GM18526 (cell line): ENCODE measurements around the gene ZNF346.
A peak's percentile ranks its signal among the peaks of the same experiment; 100 is the strongest.

ENCODE experiments used
- POLR2A ChIP-seq: IDR thresholded peaks from 3 replicates; pipeline ENCODE4 v1.6.1; 2011; ENCODE audit not compliant: insufficient read length; ENCODE audit errors: extremely low read depth

Gene ZNF346, protein sequence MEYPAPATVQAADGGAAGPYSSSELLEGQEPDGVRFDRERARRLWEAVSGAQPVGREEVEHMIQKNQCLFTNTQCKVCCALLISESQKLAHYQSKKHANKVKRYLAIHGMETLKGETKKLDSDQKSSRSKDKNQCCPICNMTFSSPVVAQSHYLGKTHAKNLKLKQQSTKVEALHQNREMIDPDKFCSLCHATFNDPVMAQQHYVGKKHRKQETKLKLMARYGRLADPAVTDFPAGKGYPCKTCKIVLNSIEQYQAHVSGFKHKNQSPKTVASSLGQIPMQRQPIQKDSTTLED

DNA sequence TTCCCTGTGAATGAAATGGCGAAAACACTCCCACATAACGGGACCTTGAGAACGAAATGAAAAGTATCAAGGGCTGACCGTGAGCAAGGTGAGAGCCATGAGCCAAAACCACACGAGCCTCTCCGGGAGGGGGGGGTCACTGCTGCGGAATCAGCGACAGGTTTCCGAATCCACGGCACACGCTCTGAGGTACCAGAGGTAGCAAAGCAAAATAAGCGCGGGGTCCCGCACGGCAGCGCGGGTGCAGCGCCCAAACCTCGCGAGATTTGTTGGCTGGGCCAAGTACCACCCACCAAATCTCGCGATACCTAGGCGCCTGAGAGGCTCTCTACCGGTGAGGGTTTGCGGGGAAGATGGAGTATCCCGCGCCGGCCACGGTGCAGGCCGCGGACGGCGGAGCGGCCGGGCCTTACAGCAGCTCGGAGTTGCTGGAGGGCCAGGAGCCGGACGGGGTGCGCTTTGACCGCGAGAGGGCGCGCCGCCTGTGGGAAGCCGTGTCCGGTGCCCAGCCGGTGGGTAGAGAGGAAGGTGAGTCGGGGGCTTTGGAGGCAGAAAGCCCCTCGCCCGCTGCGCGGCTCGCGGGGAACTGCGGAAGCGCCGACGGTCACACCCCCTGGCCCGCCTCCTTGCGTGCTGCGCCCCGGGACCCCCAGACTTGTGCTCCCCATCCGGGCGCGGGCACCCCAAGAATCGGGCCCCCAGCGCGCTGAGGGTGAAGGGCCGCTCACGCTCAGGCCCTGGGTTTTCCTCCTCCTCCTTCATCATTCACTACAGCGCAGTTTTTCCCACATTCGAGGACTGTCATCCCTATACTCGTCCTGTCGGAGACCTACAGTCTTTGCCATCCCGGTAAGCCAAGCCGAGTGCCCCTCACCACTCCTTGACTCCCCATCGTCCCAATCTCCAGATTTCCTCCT, at the start of gene ZNF346:
ZNF346 (plus strand) TSS at position 311 of the 917 bp plus-strand sequence; CDS start at position 354, 43 bp downstream.
- peak; percentile 87 for TF ChIP-seq POLR2A

DNA sequence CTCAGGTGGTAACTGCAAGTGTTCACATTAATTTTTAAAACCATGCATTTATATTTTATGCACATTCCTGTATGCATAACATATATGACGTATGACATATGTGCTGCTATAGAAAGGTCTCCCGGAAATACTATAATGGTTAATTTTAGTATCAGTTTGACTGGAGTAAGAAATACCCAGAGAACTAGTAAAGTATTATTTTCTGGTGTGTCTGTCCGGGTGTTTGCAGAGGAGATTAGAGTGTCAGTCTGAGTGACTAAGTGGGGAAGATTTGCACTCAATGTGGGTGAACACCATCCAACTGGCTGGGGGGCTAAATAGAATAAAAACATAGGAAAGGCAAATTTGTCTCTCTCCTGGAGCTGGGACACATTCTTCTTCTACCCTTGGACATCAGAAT, 42.8 kb upstream of the ZNF346 start:
- TF ChIP-seq POLR2A: no peak

DNA sequence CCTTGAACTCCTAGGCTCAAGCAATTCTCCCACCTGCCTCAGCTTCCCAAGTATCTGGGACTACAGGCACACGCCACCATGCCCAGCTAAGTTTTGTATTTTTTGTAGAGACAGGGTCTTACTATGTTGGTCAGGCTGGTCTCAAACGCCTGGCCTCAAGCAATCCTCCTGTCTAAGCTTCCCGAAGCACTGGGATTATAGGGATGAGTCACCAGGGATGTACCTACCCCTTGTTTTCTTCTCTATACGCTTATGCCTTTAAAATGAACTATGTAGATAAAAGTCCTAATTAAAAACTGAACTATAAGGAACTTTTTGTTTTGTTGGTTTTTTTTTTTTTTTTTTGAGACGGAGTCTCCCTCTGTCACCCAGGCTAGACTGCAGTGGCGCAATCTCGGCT, 41.7 kb upstream of the ZNF346 start:
- TF ChIP-seq POLR2A: no peak

DNA sequence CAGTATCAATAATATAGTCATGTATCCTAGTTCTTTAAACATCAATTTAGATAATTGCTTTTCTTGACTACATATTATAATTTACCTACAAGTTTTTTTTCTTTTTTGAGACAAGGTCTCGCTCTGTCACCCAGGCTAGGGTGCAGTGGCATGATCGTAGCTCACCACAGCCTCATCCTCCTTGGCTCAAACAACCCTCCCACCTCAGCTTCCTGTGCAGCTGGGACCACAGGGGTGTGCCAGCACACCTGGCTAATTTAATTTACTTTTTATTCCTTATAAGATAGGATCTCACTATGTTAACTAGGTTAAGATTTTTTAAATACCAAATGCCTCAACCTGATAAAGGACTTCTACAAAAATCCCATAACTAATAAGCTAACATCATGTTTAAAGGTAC, 37.0 kb upstream of the ZNF346 start:
- TF ChIP-seq POLR2A: no peak

DNA sequence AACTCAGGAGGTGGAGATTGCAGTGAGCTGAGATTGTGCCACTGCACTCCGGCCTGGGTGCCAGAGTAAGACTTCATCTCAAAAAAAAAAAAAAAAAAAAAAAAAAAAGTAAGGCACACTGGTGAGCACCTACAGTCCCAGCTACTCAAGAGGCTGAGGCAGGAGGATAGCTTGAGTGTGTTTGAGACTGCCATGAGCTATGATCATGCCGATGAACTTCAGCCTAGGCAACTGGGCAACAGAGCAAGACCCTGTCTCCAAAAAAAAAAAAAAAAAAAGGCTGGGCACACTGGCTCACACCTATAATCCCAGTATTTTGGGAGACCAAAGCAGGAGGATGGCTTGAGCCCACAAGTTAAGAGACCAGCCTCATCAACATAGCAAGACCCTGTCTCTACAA, 36.2 kb upstream of the ZNF346 start:
- no peak for TF ChIP-seq POLR2A

- no peak for TF ChIP-seq POLR2A
Observed at GRCh38 chr5:176987583-176987982, 34.9 kb upstream of the ZNF346 start.

- TF ChIP-seq POLR2A: no peak
Observed at GRCh38 chr5:176994460-176995121, 27.9 kb upstream of the ZNF346 start.

DNA sequence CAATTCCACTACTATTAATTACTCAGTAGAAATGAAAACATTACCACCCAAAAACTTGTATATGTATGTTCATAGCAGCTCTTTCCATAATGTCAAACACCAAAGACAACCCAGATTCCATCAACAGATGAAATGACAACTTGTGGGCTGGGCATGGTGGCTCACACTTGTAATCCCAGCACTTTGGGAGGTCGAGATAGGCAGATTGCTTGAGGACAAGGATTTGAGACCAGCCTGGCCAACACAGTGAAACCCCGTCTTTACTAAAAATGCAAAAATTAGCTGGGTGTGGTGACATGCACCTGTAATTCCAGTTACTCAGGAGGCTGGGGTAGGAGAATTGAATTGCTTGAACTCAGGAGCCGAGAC, 27.4 kb upstream of the ZNF346 start:
- TF ChIP-seq POLR2A: no peak

- TF ChIP-seq POLR2A: no peak
Observed at GRCh38 chr5:176995896-176996767, 26.4 kb upstream of the ZNF346 start.

- no peak for TF ChIP-seq POLR2A
Observed at GRCh38 chr5:176996780-176997179, 25.7 kb upstream of the ZNF346 start.

GRCh38 chr5:176998828-176999227, 23.7 kb upstream of the ZNF346 start:
- TF ChIP-seq POLR2A: no peak

DNA sequence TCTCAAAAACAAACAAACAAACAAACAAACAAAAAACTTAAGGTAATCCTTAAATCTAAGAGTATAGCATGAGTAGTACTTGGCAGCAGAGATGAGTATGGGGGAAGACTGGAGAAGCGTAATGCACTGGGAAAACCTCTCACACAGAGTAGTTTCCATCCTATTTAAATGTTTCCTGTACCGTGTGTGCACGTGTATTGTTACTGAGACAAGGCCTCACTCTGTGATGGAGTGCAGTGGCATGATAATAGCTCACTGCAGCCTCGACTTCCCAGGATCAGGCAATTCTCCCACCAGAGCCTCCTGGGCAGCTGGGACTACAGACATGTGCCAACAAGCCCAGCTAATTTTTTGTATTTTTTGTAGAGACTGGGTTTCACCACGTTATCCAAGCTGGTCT, 18.8 kb upstream of the ZNF346 start:
- TF ChIP-seq POLR2A: no peak

GRCh38 chr5:177004961-177005360, 17.5 kb upstream of the ZNF346 start:
- TF ChIP-seq POLR2A: no peak

- TF ChIP-seq POLR2A: no peak
Observed at GRCh38 chr5:177005619-177006264, 16.8 kb upstream of the ZNF346 start.
